HG03439 (cell line): Measurements from ENCODE around the gene DNASE1L1.

Experiments used
- ATAC-seq: cut with Tn5 transposase; IDR thresholded peaks from one replicate; pipeline ENCODE4 v1.9.1; 2021; ENCODE audit warnings: mild to moderate bottlenecking, moderate library complexity; ENCODE audit not compliant: unreplicated experiment

DNASE1L1 gene

GRCh38 chrX:154369449-154370299 lies 39.4 kb downstream of the DNASE1L1 start:
- no peak for ATAC-seq

GRCh38 chrX:154368630-154369448 lies 40.2 kb downstream of the DNASE1L1 start:
- ATAC-seq: peak; percentile 35

- no peak for ATAC-seq
These were observed 41.4 kb downstream of the DNASE1L1 start for GRCh38 chrX:154367474-154368308.

GRCh38 chrX:154366666-154367055 lies 42.4 kb downstream of the DNASE1L1 start:
- ATAC-seq: no peak

- ATAC-seq: no peak
These were observed 42.9 kb downstream of the DNASE1L1 start for GRCh38 chrX:154365997-154366665.

GRCh38 chrX:154365052-154365600 lies 43.9 kb downstream of the DNASE1L1 start:
- no peak for ATAC-seq

GRCh38 chrX:154363706-154364439 lies 45.2 kb downstream of the DNASE1L1 start:
- no peak for ATAC-seq

- no peak for ATAC-seq
These were observed 46.8 kb downstream of the DNASE1L1 start for GRCh38 chrX:154362085-154362742.

- ATAC-seq: no peak
These were observed 48.8 kb downstream of the DNASE1L1 start for GRCh38 chrX:154360155-154360713.

- no peak for ATAC-seq
These were observed 49.5 kb downstream of the DNASE1L1 start for GRCh38 chrX:154359362-154360154.

GRCh38 chrX:154358829-154359228 lies 50.2 kb downstream of the DNASE1L1 start:
- ATAC-seq: no peak

GRCh38 chrX:154358011-154358410 lies 51.0 kb downstream of the DNASE1L1 start:
- ATAC-seq: no peak

GRCh38 chrX:154357205-154357604 lies 51.8 kb downstream of the DNASE1L1 start:
- ATAC-seq: no peak

GRCh38 chrX:154356596-154356995 lies 52.5 kb downstream of the DNASE1L1 start:
- no peak for ATAC-seq

- ATAC-seq: no peak
These were observed 53.3 kb downstream of the DNASE1L1 start for GRCh38 chrX:154355776-154356140.

GRCh38 chrX:154355094-154355775 lies 53.8 kb downstream of the DNASE1L1 start:
- ATAC-seq: no peak

- ATAC-seq: no peak
These were observed 54.5 kb downstream of the DNASE1L1 start for GRCh38 chrX:154354516-154354915.
